NCI-H128 (cell line): Measurements from ENCODE around the gene DTX3.
"Not testable (repeated sequence)": the region's sequence is repeated elsewhere in the genome, so short reads cannot be mapped to it uniquely, and the experiment has no call there.

Experiments
- DNase-seq: peaks from one replicate; lab custom pipeline; 2025; ENCODE audit not compliant: unreplicated experiment; lab: John Stamatoyannopoulos, UW

Gene DTX3

GRCh38 chr12:57604454-57604991 is at the start of gene DTX3:
Gene DTX3 (plus strand): TSS chr12:57604824. CDS start chr12:57606518, 1,694 bp downstream.
- no peak for DNase-seq

- no peak for DNase-seq
Measured at GRCh38 chr12:57554897-57555296, 49.7 kb upstream of the DTX3 start.

- no peak for DNase-seq
Measured at GRCh38 chr12:57558864-57559263, 45.8 kb upstream of the DTX3 start.

- DNase-seq = no peak
Measured at GRCh38 chr12:57560516-57560915, 44.1 kb upstream of the DTX3 start.

GRCh38 chr12:57561117-57561516 is 43.5 kb upstream of the DTX3 start:
- not testable (repeated sequence) for DNase-seq

GRCh38 chr12:57563358-57563757 is 41.3 kb upstream of the DTX3 start:
- DNase-seq = no peak

- DNase-seq = no peak
Measured at GRCh38 chr12:57564178-57564740, 40.4 kb upstream of the DTX3 start.

- DNase-seq = no peak
Measured at GRCh38 chr12:57568838-57569237, 35.8 kb upstream of the DTX3 start.

GRCh38 chr12:57569858-57570257 is 34.8 kb upstream of the DTX3 start:
- no peak for DNase-seq

GRCh38 chr12:57570438-57570837 is 34.2 kb upstream of the DTX3 start:
- not testable (repeated sequence) for DNase-seq

GRCh38 chr12:57571926-57572762 is 32.5 kb upstream of the DTX3 start:
- no peak for DNase-seq

- no peak for DNase-seq
Measured at GRCh38 chr12:57574795-57575194, 29.8 kb upstream of the DTX3 start.

- DNase-seq = no peak
Measured at GRCh38 chr12:57575771-57576612, 28.6 kb upstream of the DTX3 start.

GRCh38 chr12:57576613-57577160 is 27.9 kb upstream of the DTX3 start:
- no peak for DNase-seq

- DNase-seq = no peak
Measured at GRCh38 chr12:57577981-57578758, 26.5 kb upstream of the DTX3 start.

- no peak for DNase-seq
Measured at GRCh38 chr12:57579011-57579410, 25.6 kb upstream of the DTX3 start.

- DNase-seq = no peak
Measured at GRCh38 chr12:57579677-57580465, 24.8 kb upstream of the DTX3 start.

- DNase-seq = no peak
Measured at GRCh38 chr12:57580466-57580795, 24.2 kb upstream of the DTX3 start.

- DNase-seq = no peak
Measured at GRCh38 chr12:57581802-57582201, 22.8 kb upstream of the DTX3 start.

GRCh38 chr12:57582440-57582839 is 22.2 kb upstream of the DTX3 start:
- DNase-seq = no peak
